HG03196 (cell line): Measurements from ENCODE around the gene PALM3.
"Not testable (repeated sequence)": the region's sequence is repeated elsewhere in the genome, so short reads cannot be mapped to it uniquely, and the experiment has no call there.

Experiments used
- ATAC-seq: cut with Tn5 transposase; IDR thresholded peaks from one replicate; pipeline ENCODE4 v1.9.1; 2021; ENCODE audit not compliant: unreplicated experiment

The PALM3 gene

DNA sequence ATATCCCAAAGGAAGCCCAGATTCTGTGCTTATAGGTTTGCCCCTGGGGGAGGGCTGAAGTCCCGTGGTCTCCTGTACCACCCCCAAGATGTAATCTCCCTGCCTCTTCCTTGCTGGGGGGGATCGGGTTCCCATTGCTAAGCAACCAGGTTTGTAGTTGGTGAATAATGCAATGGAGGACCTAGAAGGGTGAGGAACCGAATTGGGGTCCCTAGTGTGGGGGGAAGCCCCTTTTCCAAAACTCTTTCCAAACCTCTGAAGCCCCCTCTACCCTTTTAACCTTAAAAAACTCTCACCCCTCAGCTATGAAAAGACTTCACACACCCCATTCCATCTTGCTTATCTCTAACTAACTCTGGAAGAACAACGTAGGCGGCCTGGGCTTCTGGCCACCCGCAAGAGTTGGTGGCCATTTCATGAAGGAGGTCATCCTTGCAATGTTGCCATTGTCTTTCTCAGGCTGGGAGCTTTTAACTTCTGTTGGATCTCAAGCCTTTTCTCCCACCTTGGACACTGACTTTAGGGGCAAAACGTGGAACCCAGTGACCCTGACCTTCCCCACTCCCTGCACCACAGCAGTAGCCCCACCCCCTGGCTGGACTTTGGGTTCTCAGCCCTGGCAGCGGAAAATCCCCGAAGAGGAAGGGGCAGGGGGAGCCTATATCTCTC lies 661 bp downstream of the PALM3 start:
- no peak for ATAC-seq

DNA sequence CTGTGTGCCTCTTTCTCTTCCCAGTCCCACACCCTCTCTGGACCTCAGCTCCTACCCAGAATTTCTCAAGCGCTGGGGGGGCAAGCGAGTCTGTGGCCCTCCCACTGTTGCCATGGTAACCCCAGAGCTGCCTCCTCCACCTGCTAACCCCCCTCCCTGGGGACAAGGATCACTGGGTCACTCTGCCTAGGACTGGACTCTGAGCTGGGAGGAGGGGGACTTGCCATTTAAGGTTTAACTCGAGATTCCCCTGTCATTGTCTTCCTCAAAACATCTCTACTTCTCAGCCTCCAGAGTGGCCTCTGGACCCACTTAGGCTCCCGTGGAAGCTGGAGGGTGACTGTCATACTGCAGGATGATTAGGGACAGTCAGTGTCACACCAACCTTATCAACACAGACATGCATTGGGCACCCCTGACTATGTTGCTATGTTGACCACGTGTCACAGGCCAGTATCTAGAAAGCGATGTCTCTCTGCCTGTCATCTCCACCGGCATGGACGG lies 2.2 kb downstream of the PALM3 start:
- ATAC-seq: no peak

DNA sequence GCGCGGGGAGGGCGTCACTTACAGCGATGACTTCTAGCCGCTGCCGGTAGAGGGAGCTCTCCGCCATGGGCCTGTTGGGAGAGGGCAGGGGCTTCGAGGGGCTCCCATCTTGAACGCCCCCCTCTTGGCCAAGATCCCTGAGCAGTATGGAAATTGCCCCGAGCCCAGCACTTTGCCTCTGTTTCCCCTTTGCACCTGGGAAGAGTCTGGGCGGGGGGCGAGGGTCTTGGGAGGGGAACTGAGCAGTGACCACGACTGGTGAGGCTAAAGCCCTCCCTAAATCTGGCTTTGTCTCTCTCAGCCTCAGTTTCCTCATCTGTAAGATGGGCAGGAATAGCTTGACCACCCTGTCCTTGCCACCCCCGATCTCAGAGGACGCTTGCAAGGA lies 2.8 kb downstream of the PALM3 start:
- ATAC-seq: no peak

DNA sequence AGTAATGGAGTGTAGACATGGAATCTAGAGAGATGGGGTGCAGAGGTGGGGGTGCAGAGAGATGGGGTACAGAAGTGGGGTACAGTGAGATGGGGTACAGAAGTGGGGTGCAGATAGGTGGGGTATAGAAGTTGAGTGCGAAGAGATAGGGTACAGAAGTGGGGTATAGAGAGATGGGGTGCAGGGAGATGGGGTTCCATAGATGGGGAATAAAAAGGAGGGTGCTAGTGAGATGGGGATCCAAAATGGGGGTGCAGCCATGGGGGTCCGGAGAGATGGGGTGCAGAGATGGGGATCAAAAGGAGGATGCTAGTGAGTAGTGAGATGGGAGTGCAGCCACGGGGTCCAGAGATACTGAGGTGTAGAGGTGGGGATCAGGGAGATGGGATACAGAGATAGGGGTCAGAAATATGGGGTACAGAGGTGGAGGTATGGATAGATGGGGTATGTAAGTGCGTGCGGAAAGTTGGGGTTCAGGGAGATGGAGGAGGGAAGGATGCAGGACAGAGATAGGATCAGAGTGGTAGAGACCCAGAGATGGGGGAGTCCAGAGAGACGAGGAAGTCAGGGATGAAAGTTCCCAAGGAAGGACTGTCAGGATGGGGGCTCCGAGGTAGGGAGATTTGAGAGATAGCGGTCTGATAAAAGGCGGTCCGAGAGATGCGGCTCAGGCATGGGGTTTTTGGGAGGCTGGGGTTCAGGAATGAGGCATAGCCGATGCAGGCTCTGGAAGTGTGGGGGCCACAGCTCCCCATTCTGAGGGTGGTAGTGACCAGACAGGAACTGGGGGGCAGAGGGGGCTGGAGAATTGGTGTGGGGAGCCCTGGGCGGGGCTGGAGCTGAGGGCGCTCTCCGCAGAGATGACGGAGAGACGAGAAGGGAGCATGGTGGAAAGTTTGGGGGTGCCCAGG lies 3.4 kb downstream of the PALM3 start:
- ATAC-seq: no peak

DNA sequence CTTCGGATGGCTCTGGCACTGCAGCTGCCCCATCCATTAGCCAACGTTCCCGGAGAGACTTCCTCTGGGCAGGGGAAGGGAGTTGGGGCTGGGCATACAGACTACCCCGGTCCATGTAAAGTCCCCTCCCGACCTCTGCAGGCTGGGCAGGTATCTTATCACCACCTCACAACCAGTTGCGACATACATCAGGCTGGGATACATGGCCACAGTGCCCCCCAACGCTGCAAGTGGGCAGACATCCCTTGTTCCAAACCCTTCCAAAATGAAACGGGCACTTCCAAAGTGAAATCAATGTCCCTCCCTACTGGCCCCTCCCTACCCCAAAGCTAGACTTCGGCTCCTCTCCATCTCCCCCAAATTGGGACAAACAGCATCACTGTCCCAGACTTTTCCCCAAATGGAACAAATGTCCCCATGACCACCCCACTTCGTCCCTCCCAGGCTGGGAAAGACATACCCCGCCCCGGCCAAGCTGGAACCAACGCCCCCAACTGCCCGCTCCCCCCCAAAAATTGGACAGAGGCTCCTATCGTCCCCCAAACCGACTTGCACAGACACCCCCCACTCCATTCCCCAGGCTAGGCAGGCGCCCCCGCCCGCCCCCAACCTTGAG lies 5.0 kb downstream of the PALM3 start:
- ATAC-seq: no peak

DNA sequence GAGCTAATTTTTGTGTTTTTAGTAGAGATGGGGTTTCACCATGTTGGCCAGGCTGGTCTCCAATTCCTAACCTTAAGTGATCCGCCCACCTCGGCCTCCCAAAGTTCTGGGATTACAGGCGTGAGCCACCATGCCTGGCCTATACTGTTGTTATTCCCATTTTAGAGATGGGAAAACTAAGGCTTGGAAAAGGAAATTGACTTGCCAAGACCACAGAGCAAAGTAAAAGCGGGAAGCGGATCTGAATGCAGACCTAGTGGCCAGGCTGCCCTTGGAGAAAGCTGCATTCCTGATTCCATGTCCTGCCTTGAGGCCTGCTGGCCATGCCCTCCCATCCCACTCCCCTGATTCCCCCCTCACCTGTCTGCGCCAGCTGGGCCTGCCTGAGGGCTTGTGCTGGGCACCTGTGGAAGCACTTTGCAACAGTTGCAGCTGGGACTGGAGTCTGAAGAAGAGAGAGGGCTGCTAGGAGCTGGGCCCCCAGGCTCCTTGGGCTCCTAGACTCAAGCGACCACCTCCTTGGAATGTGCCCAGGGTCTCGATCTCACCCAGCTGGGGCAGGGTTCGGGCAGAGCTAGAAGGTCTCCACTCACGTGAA lies 5.7 kb downstream of the PALM3 start:
- ATAC-seq: no peak

DNA sequence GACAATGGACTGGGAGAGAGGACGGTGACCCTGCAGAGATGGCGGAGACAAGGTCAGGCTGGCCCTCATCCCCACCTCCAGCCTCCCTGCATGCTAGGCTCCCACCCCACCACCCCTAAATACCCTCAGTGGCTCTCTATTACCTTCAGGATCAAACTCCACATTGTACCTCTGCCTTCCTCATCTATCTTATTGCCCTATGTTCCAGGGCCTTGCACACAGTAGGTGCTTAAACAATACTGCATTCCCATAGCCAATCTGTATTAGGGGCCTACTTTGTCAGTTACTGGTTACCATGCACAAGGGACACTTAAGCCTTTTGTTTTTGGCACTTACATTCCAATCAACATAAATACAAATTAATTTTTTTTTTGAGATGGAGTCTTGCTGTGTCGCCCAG lies 6.5 kb downstream of the PALM3 start:
- ATAC-seq: no peak

DNA sequence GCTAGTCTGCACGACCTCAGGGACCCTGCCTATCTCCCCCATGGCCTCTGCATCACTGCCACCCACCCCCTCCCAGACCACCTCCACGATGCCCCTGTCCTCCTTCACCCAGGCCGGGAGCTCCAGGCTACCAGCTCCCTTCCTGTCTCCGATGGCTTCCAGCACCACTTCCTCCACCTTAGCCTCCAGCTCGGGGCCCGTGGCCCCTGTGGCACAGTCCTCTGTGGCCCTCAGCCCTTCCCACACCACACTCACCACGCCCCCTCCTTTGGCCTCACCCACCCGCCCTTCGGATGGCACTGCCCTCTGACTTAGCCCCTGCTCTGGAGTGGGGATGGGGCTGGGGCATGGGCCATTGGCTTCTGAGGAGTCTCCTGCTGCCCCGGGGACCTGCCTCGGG lies 7.2 kb downstream of the PALM3 start:
- no peak for ATAC-seq

DNA sequence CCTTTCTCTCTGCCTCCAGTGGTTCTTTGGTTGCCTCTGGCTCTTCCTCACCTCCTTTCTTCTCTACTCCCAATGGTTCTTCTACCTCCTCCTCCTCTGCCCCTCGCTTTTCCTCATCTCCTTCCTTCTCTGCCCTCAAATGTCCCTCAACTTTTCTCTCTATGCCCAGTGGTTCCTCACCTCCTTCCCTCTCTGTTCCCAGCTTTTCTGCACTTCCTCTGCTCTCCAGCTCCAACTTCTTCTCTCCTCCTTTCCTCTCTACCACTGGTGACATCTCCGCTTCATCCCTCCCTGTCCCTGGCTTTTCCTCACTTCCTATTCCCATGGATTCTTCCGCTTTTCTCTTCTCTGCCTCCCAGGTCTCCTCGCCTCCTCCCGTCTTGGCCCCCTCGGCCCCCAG lies 7.8 kb downstream of the PALM3 start:
- no peak for ATAC-seq

DNA sequence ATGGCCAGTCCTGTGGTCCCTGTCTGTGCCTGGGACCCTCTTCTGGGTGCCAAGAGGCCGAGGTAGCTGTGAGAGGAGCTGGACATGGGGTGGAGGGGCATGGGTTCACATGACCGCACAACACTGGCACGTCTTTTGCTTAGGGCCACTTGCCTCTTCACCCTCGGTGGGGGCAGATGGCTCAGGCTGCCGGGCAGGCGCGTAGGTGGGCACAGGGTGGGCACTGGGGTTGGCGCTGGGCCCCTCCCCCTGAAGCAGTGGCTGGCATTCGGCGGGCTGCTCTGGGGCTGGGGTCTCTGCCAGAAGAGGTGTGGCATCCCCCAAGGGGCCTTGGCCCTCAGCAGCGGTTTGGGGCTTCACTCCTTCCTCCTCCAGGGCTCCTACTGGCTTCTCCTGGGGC lies 8.4 kb downstream of the PALM3 start:
- ATAC-seq: no peak

DNA sequence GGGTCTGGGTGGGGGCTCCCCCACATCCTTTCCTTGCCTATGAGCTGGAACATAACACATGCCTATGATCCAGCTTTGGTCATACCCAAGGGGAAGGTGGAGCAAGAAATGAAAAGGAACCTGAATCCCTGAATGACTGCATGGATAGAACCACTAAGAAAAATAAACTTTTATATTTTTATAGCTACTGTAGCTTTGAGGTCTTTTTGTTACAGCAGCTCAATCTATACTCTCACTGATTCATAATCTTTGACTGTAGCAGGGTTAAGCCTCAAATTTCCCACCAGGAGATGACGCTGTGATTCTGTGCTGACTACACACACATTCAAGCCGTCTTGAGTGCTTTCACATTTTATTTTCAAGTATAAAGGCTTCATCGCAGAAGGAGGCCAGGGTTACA lies 8.8 kb downstream of the PALM3 start:
- no peak for ATAC-seq

DNA sequence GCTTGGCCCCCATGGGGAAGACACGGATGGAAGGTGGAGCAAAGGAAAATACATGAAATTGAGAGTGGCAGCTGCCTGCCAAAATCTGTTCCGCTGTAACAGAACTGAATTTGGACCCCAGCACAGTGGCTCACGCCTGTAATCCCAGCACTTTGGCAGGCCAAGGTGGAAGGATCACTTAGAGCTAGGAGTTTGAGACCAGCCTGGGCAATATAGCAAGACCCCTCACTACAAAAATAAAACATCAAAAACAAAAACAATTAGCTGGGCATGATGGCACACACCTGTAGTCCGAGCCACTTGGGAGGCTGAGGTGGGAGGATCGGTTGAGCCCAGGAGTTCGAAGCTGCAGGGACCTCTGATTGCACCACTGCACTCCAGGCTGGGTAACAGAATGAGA lies 9.4 kb downstream of the PALM3 start:
- no peak for ATAC-seq

DNA sequence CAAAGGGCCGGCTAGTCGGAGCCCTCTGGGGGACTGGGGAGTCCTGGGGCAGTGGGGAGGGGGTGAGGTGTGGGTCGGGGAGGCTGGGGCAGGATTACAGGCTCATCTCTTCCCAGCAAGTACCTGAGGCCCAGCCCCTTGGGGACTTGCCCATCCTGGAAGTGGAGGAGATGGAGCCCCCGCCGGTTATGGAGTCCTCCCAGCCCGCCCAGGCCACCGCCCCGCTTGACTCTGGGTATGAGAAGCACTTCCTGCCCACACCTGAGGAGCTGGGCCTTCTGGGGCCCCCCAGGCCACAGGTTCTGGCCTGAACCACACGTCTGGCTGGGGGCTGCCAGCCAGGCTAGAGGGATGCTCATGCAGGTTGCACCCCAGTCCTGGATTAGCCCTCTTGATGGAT lies 9.9 kb downstream of the PALM3 start:
- no peak for ATAC-seq

DNA sequence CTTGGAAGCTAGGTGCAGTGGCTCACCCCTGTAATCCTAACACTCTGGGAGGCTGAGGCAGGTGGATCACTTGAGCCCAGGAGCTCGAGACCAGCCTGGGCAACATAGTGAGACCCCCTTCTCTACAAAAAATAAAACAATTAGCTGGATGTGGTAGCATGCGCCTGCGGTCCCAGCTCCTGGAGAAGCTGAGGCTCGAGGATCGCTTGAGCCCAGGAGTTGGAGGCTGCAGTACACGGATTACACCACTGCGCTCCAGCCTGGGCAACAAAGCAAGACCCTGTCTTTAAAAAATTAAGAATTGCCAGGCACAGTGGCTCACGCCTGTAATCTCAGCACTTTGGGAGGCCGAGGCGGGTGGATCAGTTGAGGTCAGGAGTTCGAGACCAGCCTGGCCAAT lies 10.9 kb downstream of the PALM3 start:
- ATAC-seq: not testable (repeated sequence)

DNA sequence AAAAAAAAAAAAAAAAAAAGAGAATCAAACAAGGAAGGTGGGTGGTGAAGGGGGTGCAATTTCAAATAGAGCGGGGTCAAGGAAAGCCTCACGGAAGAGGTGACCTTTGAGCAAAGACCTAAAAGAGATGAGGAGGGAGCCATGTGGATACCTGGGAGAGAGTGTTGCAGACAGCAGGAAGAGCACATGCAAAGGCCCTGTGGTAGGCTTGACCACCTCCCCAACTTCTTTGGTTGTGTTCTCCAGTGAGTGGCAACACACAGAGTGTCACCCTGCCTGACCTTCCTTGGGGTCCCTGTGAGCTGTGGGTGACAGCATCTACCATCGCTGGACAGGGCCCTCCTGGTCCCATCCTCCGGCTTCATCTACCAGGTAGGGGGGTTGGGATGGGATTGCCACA lies 11.4 kb downstream of the PALM3 start:
- ATAC-seq: no peak

DNA sequence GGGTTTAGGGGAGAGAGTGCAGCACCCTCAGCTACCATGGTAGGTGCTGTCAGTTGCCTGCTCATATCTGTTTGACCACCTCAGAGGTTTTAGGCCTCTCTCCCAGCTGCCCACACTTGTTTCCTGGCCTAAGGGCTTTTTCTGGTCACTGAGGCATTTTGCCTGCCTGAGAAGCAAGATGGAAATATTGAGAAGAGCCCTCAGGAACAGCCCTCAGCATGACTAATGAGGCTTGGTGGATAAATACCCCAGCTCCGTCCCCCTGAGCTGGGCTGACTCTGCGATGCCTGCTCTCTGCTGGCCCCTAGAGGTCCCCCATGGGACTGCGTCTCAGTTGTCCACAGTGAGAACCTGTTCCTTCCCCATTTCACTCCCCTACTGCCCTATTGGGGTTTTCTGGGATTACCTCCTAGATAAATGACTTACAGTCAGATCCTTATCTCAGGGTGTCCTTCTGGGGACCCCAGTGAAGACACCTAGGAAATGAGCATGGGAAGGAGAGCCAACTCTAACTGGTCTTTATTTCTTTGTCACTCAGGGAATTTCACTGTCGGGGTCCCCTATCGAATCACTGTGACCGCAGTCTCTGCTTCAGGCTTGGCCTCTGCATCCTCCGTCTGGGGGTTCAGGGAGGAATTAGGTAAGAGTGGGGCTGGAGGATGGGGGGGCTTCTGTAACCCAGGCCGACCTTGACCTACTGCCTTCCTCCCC lies 13.3 kb downstream of the PALM3 start:
- no peak for ATAC-seq

DNA sequence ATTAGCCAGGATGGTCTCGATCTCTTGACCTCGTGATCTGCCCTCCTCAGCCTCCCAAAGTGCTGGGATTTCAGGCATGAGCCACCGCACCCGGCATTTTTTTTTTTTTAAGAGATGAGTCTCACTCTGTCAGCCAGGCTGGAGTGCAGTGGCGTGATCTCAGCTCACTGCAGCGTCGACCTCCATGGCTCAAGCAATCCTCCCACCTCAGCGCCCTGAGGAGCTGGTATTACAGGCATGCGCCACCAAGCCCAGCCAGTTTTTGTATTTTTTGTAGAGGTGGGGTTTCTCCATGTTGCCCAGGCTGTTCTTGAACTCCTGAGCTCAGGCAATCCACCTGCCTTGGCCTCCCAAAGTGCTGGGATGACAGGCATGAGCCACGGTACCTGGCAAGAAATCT lies 14.0 kb downstream of the PALM3 start:
- not testable (repeated sequence) for ATAC-seq

DNA sequence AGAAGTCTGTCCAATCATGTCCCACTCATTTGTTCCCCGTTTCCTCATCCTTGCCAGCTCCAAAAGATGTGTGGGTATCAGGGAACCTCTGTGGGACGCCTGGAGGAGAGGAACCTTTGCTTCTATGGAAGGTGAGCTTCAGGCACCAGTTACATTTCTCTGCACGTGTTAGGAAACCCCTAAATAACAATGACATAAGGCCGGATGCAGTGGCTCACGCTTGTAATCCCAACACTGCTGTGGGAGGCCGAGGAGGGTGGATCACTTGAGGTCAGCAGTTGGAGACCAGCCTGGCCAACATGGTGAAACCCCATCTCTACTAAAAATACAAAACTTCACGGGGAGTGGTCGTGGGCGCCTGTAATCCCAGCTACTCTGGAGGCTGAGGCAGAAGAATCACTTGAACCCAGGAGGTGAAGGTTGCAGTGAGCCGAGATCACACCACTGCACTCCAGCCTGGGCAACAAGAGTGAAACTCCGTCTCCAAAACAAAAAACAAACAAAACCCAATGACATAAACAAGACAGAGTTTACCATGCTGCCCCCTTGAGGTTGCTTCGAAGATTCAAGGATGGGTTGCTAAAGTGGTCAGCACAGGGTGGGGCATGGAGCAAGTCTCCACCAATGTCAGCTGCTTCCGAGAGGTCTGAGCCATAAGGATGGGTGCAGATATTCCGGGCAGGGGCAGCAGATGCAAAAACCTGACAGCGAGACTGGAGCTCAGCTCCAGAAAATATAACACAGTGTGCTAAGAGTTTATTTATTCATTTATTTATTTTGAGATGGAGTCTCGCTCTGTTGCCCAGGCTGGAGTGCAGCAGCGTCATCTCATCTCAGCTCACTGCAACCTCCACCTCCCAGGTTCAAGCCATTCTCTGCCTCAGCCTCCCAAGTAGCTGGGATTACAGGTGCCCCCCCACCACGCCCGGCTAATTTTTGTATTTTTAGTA lies 18.9 kb downstream of the PALM3 start:
- not testable (repeated sequence) for ATAC-seq

DNA sequence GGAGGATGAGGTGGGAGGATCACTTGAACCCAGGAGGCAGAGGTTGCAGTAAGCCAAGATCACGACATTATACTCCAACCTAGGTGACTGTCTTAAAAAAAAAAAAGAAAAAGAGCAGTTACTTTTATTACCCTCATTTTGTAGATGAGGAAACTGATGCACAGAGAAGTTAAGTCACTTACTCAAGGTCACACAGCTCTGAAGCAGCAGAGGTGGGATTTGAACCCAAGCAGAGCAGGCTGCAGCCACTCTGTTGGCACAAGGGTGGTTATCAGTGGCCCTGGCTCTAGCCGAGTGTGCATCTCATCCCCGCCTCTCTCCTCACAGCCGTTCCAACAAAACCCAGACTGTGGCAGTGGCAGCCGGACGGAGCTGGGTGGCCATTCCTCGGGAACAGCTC lies 22.7 kb downstream of the PALM3 start:
- no peak for ATAC-seq

DNA sequence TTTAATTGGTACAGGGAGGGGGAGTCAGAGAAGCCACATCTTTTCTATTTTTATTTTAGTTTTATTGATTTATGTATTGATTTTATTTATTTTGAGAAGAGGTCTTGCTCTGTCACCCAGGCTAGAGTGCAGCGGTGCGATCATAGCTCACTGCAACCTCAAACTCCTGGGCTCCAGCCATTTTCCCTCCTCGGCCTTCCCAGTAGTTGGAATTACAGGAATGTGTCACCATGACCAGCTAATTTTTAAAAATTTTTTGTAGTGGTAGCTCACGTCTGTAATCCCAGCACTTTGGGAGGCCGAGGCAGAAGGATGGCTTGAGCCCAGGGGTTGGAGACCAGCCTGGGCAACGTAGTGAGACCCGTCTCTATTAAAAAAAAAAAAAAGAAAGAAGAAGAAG lies 26.2 kb downstream of the PALM3 start:
- ATAC-seq: no peak
